GM12874 (cell line): ENCODE data around the gene SLC45A3.

ENCODE experiments used
- CTCF ChIP-seq: IDR thresholded peaks from 2 replicates; pipeline ENCODE4 v1.5.1; 2011; ENCODE audit warnings: low read depth, mild to moderate bottlenecking, control low read depth, low read length, moderate library complexity; ENCODE audit not compliant: insufficient read depth

The SLC45A3 gene

GRCh38 chr1:205620269-205620668, 60.0 kb downstream of the SLC45A3 start:
- TF ChIP-seq CTCF: no peak

GRCh38 chr1:205619376-205619775, 60.9 kb downstream of the SLC45A3 start:
- TF ChIP-seq CTCF: no peak

GRCh38 chr1:205616563-205617293, 63.6 kb downstream of the SLC45A3 start:
- no peak for TF ChIP-seq CTCF

DNA sequence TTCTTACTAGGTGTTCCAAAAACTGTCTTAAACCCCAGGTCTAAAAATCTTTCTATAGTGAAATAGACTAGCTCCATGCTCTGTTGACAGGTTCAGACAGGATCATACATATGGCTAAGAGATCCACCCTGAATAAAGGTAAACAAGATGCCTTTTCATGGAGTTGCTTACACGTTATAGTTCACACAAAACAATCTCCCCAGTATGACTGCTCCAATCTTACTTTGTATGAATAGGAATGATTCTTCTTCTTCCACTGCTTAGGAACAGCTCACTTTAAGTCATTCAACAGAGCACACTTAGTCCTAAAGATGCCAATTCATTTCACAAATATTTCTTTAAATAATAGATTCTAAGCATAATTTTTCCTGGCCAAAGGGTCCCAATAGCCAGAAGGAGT, 64.5 kb downstream of the SLC45A3 start:
- no peak for TF ChIP-seq CTCF

DNA sequence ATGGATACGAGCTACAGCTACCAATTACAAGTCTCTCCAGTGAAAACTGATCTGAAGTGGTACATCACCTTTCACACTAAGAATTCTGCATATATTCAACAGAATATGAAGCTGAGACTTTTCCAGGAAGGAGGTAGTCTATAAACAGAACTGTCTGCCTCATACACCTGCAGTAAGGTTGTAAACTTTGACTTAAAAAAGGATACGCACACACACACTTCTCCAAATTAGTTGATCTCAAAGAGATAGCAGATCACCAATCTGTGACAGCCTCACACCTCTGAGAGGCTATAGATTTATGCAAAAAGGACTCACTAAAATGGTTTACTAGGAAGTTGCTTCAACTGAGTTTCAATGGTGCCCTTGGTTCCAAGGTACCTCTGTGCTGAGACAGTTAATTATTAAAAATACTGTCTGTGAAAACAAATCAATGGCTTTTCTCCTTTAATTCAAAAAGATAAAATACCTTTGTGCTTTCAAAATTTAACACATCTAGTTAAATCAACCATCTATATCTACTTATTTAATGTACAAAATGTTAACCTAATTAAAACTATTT, 66.4 kb downstream of the SLC45A3 start:
- TF ChIP-seq CTCF: no peak

- TF ChIP-seq CTCF: no peak
Observed at GRCh38 chr1:205612556-205612955, 67.8 kb downstream of the SLC45A3 start.

GRCh38 chr1:205612104-205612503, 68.2 kb downstream of the SLC45A3 start:
- TF ChIP-seq CTCF: no peak
